ENCODE results near the gene FPR2.

- TF ChIP-seq CTCF (IDR thresholded peaks at IDR 0.05; ENCODE audit: poor library complexity, severe bottlenecking) (no peak), RAD21 (conservative IDR thresholded peaks at IDR 0.05) (no peak), EZH2 (IDR thresholded peaks at IDR 0.05; ENCODE audit: borderline replicate concordance, insufficient read depth, low read length, poor library complexity, severe bottlenecking) (no peak), POLR2AphosphoS5 (IDR thresholded peaks at IDR 0.05) (no peak), SMC3 (conservative IDR thresholded peaks at IDR 0.05; ENCODE audit: poor library complexity) (no peak), EP300 (conservative IDR thresholded peaks at IDR 0.05; ENCODE audit: poor library complexity, severe bottlenecking) (no peak), REST (IDR thresholded peaks at IDR 0.05; ENCODE audit: borderline replicate concordance) (no peak)
Measured at GRCh38 chr19:51799774-51800472, 38.9 kb downstream of the FPR2 start.
